AG09309 (cell line): ENCODE data around the gene KRT9.
A peak's percentile ranks its signal among the peaks of the same experiment; 100 is the strongest.
"Not testable (repeated sequence)": the region's sequence is repeated elsewhere in the genome, so short reads cannot be mapped to it uniquely, and the experiment has no call there.

ENCODE experiments used
- DNase-seq: peaks from one replicate; pipeline ENCODE4 v3.0.0-alpha.2; 2010; ENCODE audit warnings: low read depth
- H3K4me3 ChIP-seq: 2 replicates; pipeline ENCODE4 v1.5.1; 2011; ENCODE audit warnings: mild to moderate bottlenecking, low read depth, low read length, moderate library complexity; ENCODE audit not compliant: control insufficient read depth
- TF ChIP-seq, protein P1 (sequence below): IDR thresholded peaks from 2 replicates; pipeline ENCODE4 v1.5.1; 2011; ENCODE audit warnings: mild to moderate bottlenecking, low read depth, low read length, inconsistent platforms; ENCODE audit not compliant: insufficient read depth, control insufficient read depth; ENCODE audit errors: missing control alignments

KRT9 gene

DNA sequence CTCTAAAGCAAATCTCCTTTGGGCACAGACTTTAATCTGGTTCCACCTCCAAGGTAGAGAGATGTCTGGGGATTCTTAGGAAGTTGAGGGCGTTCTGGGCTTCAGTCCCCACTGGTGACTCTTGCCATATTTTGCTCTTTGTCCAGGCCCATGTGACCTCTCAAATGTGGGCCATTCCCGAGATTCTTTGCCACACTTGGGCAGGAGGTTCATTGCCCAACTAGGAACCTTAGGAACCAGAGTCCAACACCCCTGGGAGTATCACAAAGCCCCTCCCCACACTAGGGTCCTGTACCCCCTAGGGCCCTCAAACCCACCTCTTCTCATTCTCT, 8.4 kb upstream of the KRT9 start:
- no peak overlapping the region for H3K4me3 ChIP-seq
- TF ChIP-seq, protein P1, sequence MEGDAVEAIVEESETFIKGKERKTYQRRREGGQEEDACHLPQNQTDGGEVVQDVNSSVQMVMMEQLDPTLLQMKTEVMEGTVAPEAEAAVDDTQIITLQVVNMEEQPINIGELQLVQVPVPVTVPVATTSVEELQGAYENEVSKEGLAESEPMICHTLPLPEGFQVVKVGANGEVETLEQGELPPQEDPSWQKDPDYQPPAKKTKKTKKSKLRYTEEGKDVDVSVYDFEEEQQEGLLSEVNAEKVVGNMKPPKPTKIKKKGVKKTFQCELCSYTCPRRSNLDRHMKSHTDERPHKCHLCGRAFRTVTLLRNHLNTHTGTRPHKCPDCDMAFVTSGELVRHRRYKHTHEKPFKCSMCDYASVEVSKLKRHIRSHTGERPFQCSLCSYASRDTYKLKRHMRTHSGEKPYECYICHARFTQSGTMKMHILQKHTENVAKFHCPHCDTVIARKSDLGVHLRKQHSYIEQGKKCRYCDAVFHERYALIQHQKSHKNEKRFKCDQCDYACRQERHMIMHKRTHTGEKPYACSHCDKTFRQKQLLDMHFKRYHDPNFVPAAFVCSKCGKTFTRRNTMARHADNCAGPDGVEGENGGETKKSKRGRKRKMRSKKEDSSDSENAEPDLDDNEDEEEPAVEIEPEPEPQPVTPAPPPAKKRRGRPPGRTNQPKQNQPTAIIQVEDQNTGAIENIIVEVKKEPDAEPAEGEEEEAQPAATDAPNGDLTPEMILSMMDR: no peak
- DNase-seq: no peak

- TF ChIP-seq, protein P1: peak; percentile 83
- H3K4me3 ChIP-seq: no peak overlapping the region
- DNase-seq: peak; percentile 33
Measured at GRCh38 chr17:41579484-41580243, 7.8 kb upstream of the KRT9 start.

GRCh38 chr17:41578971-41579370, 7.1 kb upstream of the KRT9 start:
- no peak for DNase-seq
- TF ChIP-seq, protein P1: no peak
- H3K4me3 ChIP-seq: no peak overlapping the region

DNA sequence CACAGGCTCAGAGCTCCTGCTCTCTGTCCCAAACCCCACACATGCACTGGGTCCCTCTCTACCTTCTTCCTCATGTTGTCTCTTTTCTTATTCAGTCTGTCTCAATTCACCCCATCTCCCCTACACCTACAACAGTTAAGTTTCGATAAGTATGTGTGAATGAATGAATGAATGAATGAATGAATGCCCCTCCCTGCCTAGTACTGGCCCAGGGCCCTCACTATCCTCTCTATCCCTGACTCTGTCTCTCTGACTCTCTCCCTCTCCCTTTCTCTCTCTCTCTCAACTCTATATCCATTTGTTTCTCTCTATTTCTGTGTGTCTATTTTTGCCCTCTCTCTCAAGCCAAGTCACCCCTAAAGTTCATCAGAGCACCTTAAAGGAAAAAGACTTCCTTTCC, 6.7 kb upstream of the KRT9 start:
- no peak for DNase-seq
- TF ChIP-seq, protein P1: no peak
- H3K4me3 ChIP-seq: no peak overlapping the region

- H3K4me3 ChIP-seq, DNase-seq: not testable (repeated sequence)
Measured at GRCh38 chr17:41576740-41577139, 4.9 kb upstream of the KRT9 start.

DNA sequence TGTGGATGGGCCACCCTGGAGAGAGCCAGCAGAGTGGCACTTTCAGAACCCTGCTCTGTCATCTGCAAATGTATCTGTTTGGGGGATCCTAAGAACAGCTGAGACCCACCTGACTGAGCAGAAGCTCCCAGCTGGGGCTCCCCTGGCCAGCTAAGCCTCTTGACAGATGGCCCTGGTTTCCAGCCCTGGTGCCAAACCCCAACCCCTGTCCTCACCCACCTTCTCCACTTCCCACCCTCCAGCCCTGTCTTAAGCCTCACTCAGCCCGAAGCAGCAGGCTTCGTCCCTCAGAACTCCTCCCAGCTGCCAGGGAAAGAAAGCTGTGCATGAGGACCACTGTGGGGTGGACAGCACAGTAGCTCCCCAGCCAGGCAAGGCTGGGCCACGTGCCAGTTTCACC, 3.5 kb upstream of the KRT9 start:
- DNase-seq: no peak
- TF ChIP-seq, protein P1: no peak

DNA sequence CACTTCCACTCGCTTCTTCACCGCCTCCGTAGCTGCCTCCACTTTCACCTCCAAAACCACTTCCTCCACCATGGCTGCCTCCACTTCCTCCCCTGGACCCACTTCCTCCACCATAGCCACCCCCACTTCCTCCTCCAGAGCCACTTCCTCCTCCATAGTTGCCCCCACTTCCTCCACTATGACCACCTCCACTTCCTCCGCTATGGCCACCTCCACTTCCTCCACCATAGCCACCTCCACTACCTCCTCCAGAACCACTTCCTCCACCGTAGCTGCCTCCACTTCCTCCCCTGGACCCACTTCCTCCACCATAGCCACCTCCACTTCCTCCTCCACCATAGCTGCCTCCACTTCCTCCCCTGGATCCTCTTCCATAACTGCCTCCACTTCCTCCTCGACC, 4.5 kb downstream of the KRT9 start:
- DNase-seq: no peak
- TF ChIP-seq, protein P1: no peak
- H3K4me3 ChIP-seq: no peak overlapping the region

More for the DNA sequence above, 3.5 kb upstream of the KRT9 start:
- H3K4me3 ChIP-seq: no peak overlapping the region
